BLaER1 treated with 17β-estradiol and CSF1 and Interleukin-3, amounts not matched to agents 10 nM and 100 nM (cell line): ENCODE results near the gene EPSTI1.

ENCODE experiments used
- H3K27ac ChIP-seq, 11 experiments: shearing (Covaris generic); formaldehyde crosslinking; 2 replicates each; pipeline ENCODE4 v1.8.1; 2022
- H3K27me3 ChIP-seq, 11 experiments: shearing (Covaris generic); formaldehyde crosslinking; 2 replicates each; pipeline ENCODE4 v1.8.1; 2022
- H3K36me3 ChIP-seq, 11 experiments: shearing (Covaris generic); formaldehyde crosslinking; 2 replicates each; pipeline ENCODE4 v1.8.1; 2022
- H3K4me1 ChIP-seq, 10 experiments: shearing (Covaris generic); formaldehyde crosslinking; 2 replicates each; pipeline ENCODE4 v1.8.1; 2022
- H3K4me2 ChIP-seq, 11 experiments: shearing (Covaris generic); formaldehyde crosslinking; 2 replicates each; pipeline ENCODE4 v1.8.1; 2022
- H3K4me3 ChIP-seq, 10 experiments: shearing (Covaris generic); formaldehyde crosslinking; 2 replicates each; pipeline ENCODE4 v1.8.1; 2022
- H3K9ac ChIP-seq, 11 experiments: shearing (Covaris generic); formaldehyde crosslinking; 2 replicates each; pipeline ENCODE4 v1.8.1; 2022
- H3K9me3 ChIP-seq, 11 experiments: shearing (Covaris generic); formaldehyde crosslinking; replicated peaks in 1 of 11; 2 replicates each; pipeline ENCODE4 v1.8.1; 2022
- H4K20me1 ChIP-seq, 11 experiments: shearing (Covaris generic); formaldehyde crosslinking; 2 replicates each; pipeline ENCODE4 v1.8.1; 2022
- Cebpa-rat ChIP-seq, 11 experiments: shearing (Covaris generic); IDR thresholded peaks; 2 replicates each; pipeline ENCODE4 v1.8.1; 2022

The EPSTI1 gene

DNA sequence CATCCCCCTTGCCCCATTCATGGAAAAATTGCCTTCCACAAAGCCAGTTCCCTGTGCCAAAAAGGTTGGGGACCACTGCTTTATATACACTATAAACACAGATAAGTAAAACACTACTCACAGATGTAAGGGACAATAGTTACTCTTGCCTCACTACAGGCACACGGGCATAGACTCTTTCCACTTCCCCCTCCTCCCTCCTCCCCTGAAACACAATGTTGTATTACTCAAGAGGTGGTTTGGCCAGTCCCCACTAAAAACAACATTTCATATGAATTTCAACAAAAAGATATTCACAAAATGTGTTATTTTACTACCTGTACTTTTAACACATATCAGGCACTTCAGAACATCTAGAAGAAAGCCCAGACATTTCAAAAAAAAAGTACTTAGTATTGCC is 45.1 kb downstream of the EPSTI1 start:
- Histone ChIP-seq H3K27me3 (no peaks in the 10 kb centered on the region), H3K4me1 (no peaks in the 10 kb centered on the region), H4K20me1 (no peaks in the 10 kb centered on the region), H3K9me3 (peaks cover 0 to 23% (median 9%) of the 10 kb centered on the region in 11 experiments; a peak in 16 of 22 replicates), H3K4me3 (no peak overlapping the region), H3K9ac (no peak overlapping the region), H3K27ac (no peak overlapping the region), H3K36me3 (peaks cover 0 to 57% (median 0%) of the 10 kb centered on the region in 11 experiments; a peak in 4 of 22 replicates), H3K4me2 (no peak overlapping the region)
- TF ChIP-seq Cebpa-rat (IDR thresholded peaks at IDR 0.05) = no peak

DNA sequence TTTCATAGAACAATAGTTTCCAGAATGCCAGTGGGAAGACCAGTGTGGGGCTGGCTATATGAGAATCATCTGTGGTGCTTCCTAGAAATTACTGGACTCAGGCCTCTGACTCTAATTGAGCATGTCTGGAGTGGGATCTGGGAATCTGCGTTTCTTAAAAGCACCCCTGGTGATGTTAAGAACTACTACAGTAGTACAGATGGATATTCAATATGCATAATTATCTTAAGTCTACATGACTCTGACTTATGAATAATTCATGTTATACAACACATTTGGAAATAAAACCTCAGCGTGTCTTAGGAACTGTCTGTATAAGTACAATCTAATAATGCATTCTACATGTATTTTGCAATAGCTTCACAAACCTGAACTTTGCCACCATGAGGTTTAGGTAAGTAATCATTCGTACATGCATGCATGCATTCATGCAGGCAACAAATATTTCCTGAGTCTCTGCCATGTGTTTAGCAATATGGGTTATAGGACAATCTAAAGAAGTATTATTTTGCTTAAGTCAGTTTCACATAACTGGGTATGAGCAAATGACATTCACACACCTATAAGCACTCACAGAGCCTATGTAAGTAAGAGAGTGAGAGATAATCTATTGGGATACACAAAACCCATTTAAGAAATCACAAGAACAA is 62.0 kb downstream of the EPSTI1 start:
- no peaks in the 10 kb centered on the region for H4K20me1 ChIP-seq

DNA sequence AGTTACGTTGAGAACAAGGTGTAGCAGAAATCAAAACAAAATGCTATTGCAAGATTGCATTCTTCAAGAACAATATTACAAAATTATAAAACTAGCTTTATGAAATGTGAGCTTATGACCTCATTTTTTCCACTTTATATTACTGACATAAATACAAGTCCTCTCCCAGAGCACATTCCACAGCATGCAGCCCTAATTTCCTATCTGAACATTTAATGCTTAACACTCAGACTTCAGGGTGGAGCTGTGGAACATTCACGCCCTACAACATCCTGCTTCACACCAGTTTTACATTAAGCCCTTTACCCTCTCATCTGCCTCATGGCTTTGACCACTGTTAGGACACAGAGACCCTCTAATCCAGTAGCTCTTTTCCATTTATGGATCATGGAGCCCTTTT is 65.5 kb downstream of the EPSTI1 start:
- no peak overlapping the region for H3K4me3 ChIP-seq
- no peak overlapping the region for H3K4me2 ChIP-seq
- H4K20me1 ChIP-seq = no peaks in the 10 kb centered on the region
- H3K27ac ChIP-seq = no peak overlapping the region
- peaks cover 0 to 12% (median 6%) of the 10 kb centered on the region in 11 experiments; a peak in 4 of 22 replicates for H3K9me3 ChIP-seq
- H3K9ac ChIP-seq = no peak overlapping the region
- H3K4me1 ChIP-seq = no peaks in the 10 kb centered on the region
- no peak for TF ChIP-seq Cebpa-rat (IDR thresholded peaks at IDR 0.05)
- H3K36me3 ChIP-seq = peaks cover 0 to 50% (median 0%) of the 10 kb centered on the region in 11 experiments; a peak in 4 of 22 replicates
- H3K27me3 ChIP-seq = no peaks in the 10 kb centered on the region

More for the DNA sequence above, 62.0 kb downstream of the EPSTI1 start:
- Histone ChIP-seq H3K27me3 (no peaks in the 10 kb centered on the region), H3K36me3 (peaks cover 0 to 23% (median 0%) of the 10 kb centered on the region in 11 experiments; a peak in 4 of 22 replicates), H3K4me1 (peaks cover 0 to 9% (median 3%) of the 10 kb centered on the region in 10 experiments; a peak in 8 of 20 replicates), H3K27ac (no peak overlapping the region), H3K4me3 (no peak overlapping the region), H3K9ac (no peak overlapping the region), H3K4me2 (no peak overlapping the region), H3K9me3 (peaks cover 0 to 15% (median 6%) of the 10 kb centered on the region in 11 experiments; a peak in 4 of 22 replicates)
- no peak for TF ChIP-seq Cebpa-rat (IDR thresholded peaks at IDR 0.05)

DNA sequence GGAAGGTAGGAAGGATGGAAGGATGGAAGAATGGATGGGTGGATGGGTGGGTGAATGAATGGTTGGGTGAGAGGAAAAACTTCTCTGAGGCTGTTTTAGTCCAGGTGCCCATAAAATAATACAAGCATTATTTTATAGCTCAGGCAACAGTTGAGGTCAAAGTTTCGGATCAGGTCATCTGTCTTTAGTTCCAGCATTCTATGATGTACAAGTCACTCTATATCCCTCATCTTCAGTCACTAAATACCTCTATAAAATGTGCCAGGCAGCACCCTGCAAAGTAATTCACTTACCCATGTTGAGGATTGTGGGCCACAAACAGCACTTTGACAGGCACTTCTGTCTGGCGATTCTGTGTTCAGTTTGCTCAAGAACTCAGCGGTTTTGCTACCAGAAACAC is 66.0 kb downstream of the EPSTI1 start:
- Histone ChIP-seq H3K9ac (no peak overlapping the region), H3K27me3 (no peaks in the 10 kb centered on the region), H3K4me3 (no peak overlapping the region), H3K27ac (no peak overlapping the region), H3K9me3 (peaks cover 0 to 12% (median 6%) of the 10 kb centered on the region in 11 experiments; a peak in 4 of 22 replicates), H3K4me1 (no peaks in the 10 kb centered on the region), H3K4me2 (no peak overlapping the region), H3K36me3 (peaks cover 0 to 50% (median 0%) of the 10 kb centered on the region in 11 experiments; a peak in 4 of 22 replicates), H4K20me1 (no peaks in the 10 kb centered on the region)
- no peak for TF ChIP-seq Cebpa-rat (IDR thresholded peaks at IDR 0.05)

DNA sequence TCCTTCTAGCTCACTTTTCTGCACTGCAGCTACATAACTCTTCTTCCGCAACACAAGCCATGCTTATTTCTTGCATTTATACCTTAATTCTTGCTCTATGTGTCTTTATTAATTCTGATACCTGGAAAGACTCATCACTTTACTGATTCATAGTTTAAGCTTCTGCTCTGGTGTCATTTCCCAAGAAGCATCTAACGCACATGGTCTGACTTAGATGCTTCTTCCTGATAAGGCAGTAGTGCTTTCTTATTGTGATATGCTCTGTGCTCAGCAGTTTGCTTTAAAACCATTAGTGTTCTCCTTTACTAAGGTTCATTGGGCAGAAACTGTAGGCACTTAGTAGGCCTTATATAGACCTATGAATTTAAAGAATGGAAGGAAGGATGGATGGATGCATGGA is 66.4 kb downstream of the EPSTI1 start:
- Histone ChIP-seq H3K36me3 (peaks cover 0 to 50% (median 0%) of the 10 kb centered on the region in 11 experiments; a peak in 4 of 22 replicates), H3K4me2 (no peak overlapping the region), H3K4me3 (no peak overlapping the region), H3K9me3 (peaks cover 0 to 12% (median 6%) of the 10 kb centered on the region in 11 experiments; a peak in 4 of 22 replicates), H4K20me1 (no peaks in the 10 kb centered on the region), H3K27ac (no peak overlapping the region), H3K27me3 (no peaks in the 10 kb centered on the region), H3K9ac (no peak overlapping the region), H3K4me1 (no peaks in the 10 kb centered on the region)
- no peak for TF ChIP-seq Cebpa-rat (IDR thresholded peaks at IDR 0.05)

DNA sequence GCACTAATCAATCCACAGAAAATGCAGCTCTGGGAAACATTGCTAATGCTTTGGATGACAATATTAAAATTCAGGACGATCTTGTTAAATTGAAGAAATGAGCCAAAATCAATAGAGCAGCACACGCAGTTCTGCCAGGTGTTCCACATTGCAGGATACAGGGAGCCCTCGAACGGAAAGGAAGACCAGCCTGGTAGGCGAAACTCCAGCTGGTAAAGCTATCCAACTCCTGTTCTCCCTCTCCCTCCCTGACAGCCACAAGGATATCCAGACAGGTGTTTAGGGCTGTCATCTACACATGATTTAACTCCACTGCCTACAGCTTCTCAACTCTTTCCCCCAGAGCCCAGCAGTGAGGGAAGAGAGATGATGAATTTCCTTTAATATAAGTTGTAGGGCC is 67.7 kb downstream of the EPSTI1 start:
- Histone ChIP-seq H3K4me1 (no peaks in the 10 kb centered on the region), H3K27me3 (no peaks in the 10 kb centered on the region), H3K4me3 (no peak overlapping the region), H3K9ac (no peak overlapping the region), H3K4me2 (no peak overlapping the region), H3K9me3 (peaks cover 0 to 12% (median 6%) of the 10 kb centered on the region in 11 experiments; a peak in 4 of 22 replicates), H3K36me3 (peaks cover 0 to 58% (median 0%) of the 10 kb centered on the region in 11 experiments; a peak in 4 of 22 replicates), H3K27ac (no peak overlapping the region), H4K20me1 (no peaks in the 10 kb centered on the region)
- TF ChIP-seq Cebpa-rat (IDR thresholded peaks at IDR 0.05) = no peak

DNA sequence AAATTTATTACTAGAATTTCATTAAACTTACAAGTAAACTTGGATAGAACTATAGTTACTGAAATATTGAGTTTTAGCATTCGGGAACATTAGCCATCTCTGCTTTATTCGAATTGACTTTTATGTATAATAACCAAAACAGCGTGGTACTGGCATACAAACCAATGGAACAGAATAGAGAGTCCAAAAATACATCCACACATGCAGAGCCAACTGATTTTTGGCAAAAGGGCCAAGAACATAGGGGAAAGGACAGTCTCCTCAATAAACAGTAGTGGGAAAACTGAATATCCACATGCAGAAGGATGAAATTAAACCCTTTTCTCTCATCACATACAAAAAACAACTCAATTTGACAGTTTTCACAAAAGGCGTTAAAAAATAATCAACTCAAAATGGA is 84.3 kb downstream of the EPSTI1 start:
- Histone ChIP-seq H3K27me3 (no peaks in the 10 kb centered on the region), H3K4me3 (no peak overlapping the region), H3K4me1 (no peaks in the 10 kb centered on the region), H3K4me2 (no peak overlapping the region), H3K36me3 (peaks cover 0 to 4% (median 0%) of the 10 kb centered on the region in 11 experiments; a peak in 2 of 22 replicates), H3K9me3 (no peaks in the 10 kb centered on the region), H3K9ac (no peak overlapping the region), H3K27ac (no peak overlapping the region), H4K20me1 (no peaks in the 10 kb centered on the region)
- no peak for TF ChIP-seq Cebpa-rat (IDR thresholded peaks at IDR 0.05)

DNA sequence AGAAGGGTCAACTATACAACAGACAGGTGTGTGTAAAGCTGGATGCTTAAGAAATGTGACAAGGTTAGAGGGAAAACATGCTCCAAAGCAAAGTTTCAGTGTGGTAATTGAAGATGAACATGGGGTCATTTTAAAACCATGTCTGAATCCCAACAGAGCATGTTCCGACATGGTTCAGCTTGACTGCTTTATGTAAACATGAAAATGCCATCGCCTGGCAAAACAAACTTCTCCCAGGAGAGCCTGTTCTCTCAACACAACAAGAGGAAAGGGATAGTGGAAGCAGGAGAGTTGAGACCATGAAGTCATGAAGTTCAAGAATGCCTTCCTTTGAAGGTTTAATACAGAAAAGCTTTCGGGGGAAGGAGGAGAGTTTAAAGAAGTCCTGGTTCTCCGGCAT is 85.8 kb downstream of the EPSTI1 start:
- H3K4me3 ChIP-seq = no peak overlapping the region
- no peak overlapping the region for H3K27ac ChIP-seq
- H3K4me1 ChIP-seq = no peaks in the 10 kb centered on the region
- no peak overlapping the region for H3K4me2 ChIP-seq
- no peak overlapping the region for H3K9ac ChIP-seq
- no peaks in the 10 kb centered on the region for H3K36me3 ChIP-seq
- no peak for TF ChIP-seq Cebpa-rat (IDR thresholded peaks at IDR 0.05)
- H3K27me3 ChIP-seq = no peaks in the 10 kb centered on the region
- H3K9me3 ChIP-seq = no peaks in the 10 kb centered on the region
- no peaks in the 10 kb centered on the region for H4K20me1 ChIP-seq

DNA sequence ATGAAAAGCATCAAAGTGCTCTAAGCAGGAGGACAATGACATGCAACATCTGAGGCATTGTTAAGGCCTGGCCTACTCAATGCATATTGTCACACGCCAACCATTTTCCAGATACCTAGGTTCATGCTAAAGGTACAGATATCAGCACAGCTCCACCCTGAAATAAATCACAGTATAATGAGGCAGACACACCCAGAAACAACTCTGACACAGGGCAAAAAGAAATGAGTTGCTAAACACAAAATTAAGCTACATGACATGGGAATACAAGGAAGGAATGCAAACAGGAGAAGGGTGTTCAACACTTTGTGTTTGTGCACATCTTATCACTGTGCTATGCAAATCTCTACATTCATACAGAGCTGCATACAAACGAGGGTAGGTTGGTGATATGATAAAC is 86.5 kb downstream of the EPSTI1 start:
- Histone ChIP-seq H3K4me1 (no peaks in the 10 kb centered on the region), H3K36me3 (no peaks in the 10 kb centered on the region), H3K9me3 (no peaks in the 10 kb centered on the region), H3K27ac (no peak overlapping the region), H3K4me2 (no peak overlapping the region), H3K4me3 (no peak overlapping the region), H4K20me1 (no peaks in the 10 kb centered on the region), H3K27me3 (no peaks in the 10 kb centered on the region), H3K9ac (no peak overlapping the region)
- no peak for TF ChIP-seq Cebpa-rat (IDR thresholded peaks at IDR 0.05)

DNA sequence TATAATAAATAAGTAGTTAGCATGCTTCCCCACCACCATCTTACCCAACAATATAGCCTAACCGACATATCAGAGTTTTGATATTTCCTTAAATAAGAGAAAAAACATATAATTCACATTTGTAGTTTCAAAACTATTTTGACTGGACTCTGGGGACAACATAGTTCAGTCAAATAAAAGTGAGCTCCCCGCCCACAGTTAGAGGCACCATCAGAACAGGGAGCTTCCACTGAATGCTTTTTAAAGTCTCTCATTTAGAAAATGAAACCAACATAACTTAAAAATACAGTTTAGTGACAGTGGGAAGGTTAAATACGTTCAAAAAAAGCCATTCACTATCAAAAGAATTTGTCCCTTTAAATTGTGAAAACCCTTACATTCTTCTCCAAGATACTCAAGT is 92.8 kb downstream of the EPSTI1 start:
- no peak overlapping the region for H3K4me2 ChIP-seq
- no peak overlapping the region for H3K27ac ChIP-seq
- H4K20me1 ChIP-seq = no peaks in the 10 kb centered on the region
- peaks cover 0 to 25% (median 0%) of the 10 kb centered on the region in 10 experiments; a peak in 6 of 20 replicates for H3K4me1 ChIP-seq
- TF ChIP-seq Cebpa-rat (IDR thresholded peaks at IDR 0.05) = no peak
- H3K4me3 ChIP-seq = no peak overlapping the region
- no peaks in the 10 kb centered on the region for H3K27me3 ChIP-seq
- H3K9me3 ChIP-seq = no peaks in the 10 kb centered on the region
- H3K9ac ChIP-seq = no peak overlapping the region
- peaks cover 0 to 11% (median 0%) of the 10 kb centered on the region in 11 experiments; a peak in 1 of 22 replicates for H3K36me3 ChIP-seq
